Chondrocyte (in vitro differentiated cells): ENCODE measurements around the gene GRAMD2B. TPM values are rescaled to one million over a fixed set of nuclear protein-coding genes. Genes with fewer than 3 reads are reported as not detected.
"Not testable (repeated sequence)": the region's sequence is repeated elsewhere in the genome, so short reads cannot be mapped to it uniquely, and the experiment has no call there.

ENCODE experiments used
- DNase-seq: peaks from one replicate; pipeline ENCODE4 v3.0.0; 2021; ENCODE audit warnings: mixed read lengths, low spot score
- H3K27ac Mint-ChIP-seq: one replicate; pipeline ENCODE4 v1.8.0; 2021; ENCODE audit warnings: mild to moderate bottlenecking, moderate library complexity, mixed read lengths; ENCODE audit not compliant: unreplicated experiment
- H3K27me3 Mint-ChIP-seq: 2 replicates; pipeline ENCODE4 v1.8.0; 2021; ENCODE audit warnings: low read depth, mixed read lengths
- H3K36me3 Mint-ChIP-seq: 2 replicates; pipeline ENCODE4 v1.8.0; 2021; ENCODE audit warnings: low read depth, mixed read lengths
- H3K4me1 Mint-ChIP-seq: 2 replicates; pipeline ENCODE4 v1.8.0; 2021; ENCODE audit warnings: low read depth, mild to moderate bottlenecking, mixed read lengths
- H3K4me3 Mint-ChIP-seq: one replicate; pipeline ENCODE4 v1.8.0; 2021; ENCODE audit warnings: mild to moderate bottlenecking, moderate library complexity, mixed read lengths; ENCODE audit not compliant: unreplicated experiment
- H3K9me3 Mint-ChIP-seq: 2 replicates; pipeline ENCODE4 v1.8.0; 2021; ENCODE audit warnings: low read depth, mixed read lengths
- CTCF ChIP-seq: fragments of 200-600 bp; sonication (generic); IDR thresholded peaks from 2 replicates; pipeline ENCODE4 v1.5.0; 2021; ENCODE audit warnings: antibody characterized with exemption, mild to moderate bottlenecking, moderate library complexity
- total RNA-seq: library from RNA; stranded (reverse); gene quantifications from 3 replicates; pipeline ENCODE4 v1.2.1, GENCODE V29; 2021

The GRAMD2B gene
- total RNA-seq, 1 donor from 2014 or later, result 72.4 TPM

GRCh38 chr5:126435714-126436113 is 12.5 kb downstream of the GRAMD2B start:
- H3K27me3 Mint-ChIP-seq, result no peaks in the 10 kb centered on the region
- H3K36me3 Mint-ChIP-seq, result peaks cover 43% of the 10 kb centered on the region
- peak overlapping the region; percentile 9 for H3K27ac Mint-ChIP-seq
- no peak for TF ChIP-seq CTCF
- no peak overlapping the region for H3K4me3 Mint-ChIP-seq
- DNase-seq, result no peak
- H3K4me1 Mint-ChIP-seq, result peaks cover 62% of the 10 kb centered on the region
- H3K9me3 Mint-ChIP-seq, result no peaks in the 10 kb centered on the region

- Mint-ChIP-seq H3K9me3 (no peaks in the 10 kb centered on the region), H3K4me1 (peaks cover 55% of the 10 kb centered on the region), H3K27me3 (no peaks in the 10 kb centered on the region), H3K4me3 (no peak overlapping the region), H3K36me3 (peaks cover 32% of the 10 kb centered on the region), H3K27ac (no peak overlapping the region)
- no peak for TF ChIP-seq CTCF
- DNase-seq, result no peak
Measured at GRCh38 chr5:126437721-126438120, 14.5 kb downstream of the GRAMD2B start.

- Mint-ChIP-seq H3K4me3 (no peak overlapping the region), H3K36me3 (peaks cover 31% of the 10 kb centered on the region), H3K27me3 (no peaks in the 10 kb centered on the region), H3K4me1 (peaks cover 53% of the 10 kb centered on the region), H3K27ac (no peak overlapping the region), H3K9me3 (no peaks in the 10 kb centered on the region)
- TF ChIP-seq CTCF, result no peak
- DNase-seq, result no peak
Measured at GRCh38 chr5:126438267-126438666, 15.1 kb downstream of the GRAMD2B start.

GRCh38 chr5:126438868-126439267 is 15.7 kb downstream of the GRAMD2B start:
- H3K4me3 Mint-ChIP-seq, result no peak overlapping the region

GRCh38 chr5:126439724-126440123 is 16.5 kb downstream of the GRAMD2B start:
- not testable (repeated sequence) for H3K4me3 Mint-ChIP-seq, H3K27me3 Mint-ChIP-seq, H3K27ac Mint-ChIP-seq, DNase-seq, H3K9me3 Mint-ChIP-seq
- Mint-ChIP-seq H3K4me1 (peaks cover 57% of the 10 kb centered on the region), H3K36me3 (peaks cover 33% of the 10 kb centered on the region)

More at GRCh38 chr5:126438868-126439267, 15.7 kb downstream of the GRAMD2B start:
- H3K9me3 Mint-ChIP-seq, result no peaks in the 10 kb centered on the region
- no peak for TF ChIP-seq CTCF
- H3K27me3 Mint-ChIP-seq, result no peaks in the 10 kb centered on the region
- peak overlapping the region; percentile 9 for H3K27ac Mint-ChIP-seq
- DNase-seq, result no peak
- peaks cover 31% of the 10 kb centered on the region for H3K36me3 Mint-ChIP-seq
- peaks cover 51% of the 10 kb centered on the region for H3K4me1 Mint-ChIP-seq

- DNase-seq, result no peak
- H3K27ac Mint-ChIP-seq, result peak overlapping the region; percentile 63
- H3K4me3 Mint-ChIP-seq, result no peak overlapping the region
- no peaks in the 10 kb centered on the region for H3K9me3 Mint-ChIP-seq
- peaks cover 60% of the 10 kb centered on the region for H3K4me1 Mint-ChIP-seq
- peaks cover 31% of the 10 kb centered on the region for H3K36me3 Mint-ChIP-seq
- TF ChIP-seq CTCF, result no peak
- no peaks in the 10 kb centered on the region for H3K27me3 Mint-ChIP-seq
Measured at GRCh38 chr5:126441230-126441629, 18.0 kb downstream of the GRAMD2B start.
